Ishikawa (cell line): ENCODE data around the gene PAK2.

Experiments used
- CEBPB ChIP-seq: IDR thresholded peaks from 2 replicates; pipeline ENCODE4 v1.6.1; 2012
- CREB1 ChIP-seq: IDR thresholded peaks from 2 replicates; pipeline ENCODE4 v1.6.1; 2012; ENCODE audit warnings: low read depth
- EGR1 ChIP-seq: IDR thresholded peaks from 2 replicates; pipeline ENCODE4 v1.6.1; 2012
- EP300 ChIP-seq: IDR thresholded peaks from 2 replicates; pipeline ENCODE4 v1.6.1; 2012; ENCODE audit warnings: borderline replicate concordance
- FOXM1 ChIP-seq: IDR thresholded peaks from 2 replicates; pipeline ENCODE4 v1.6.1; 2012; ENCODE audit warnings: low read depth, borderline replicate concordance
- NFIC ChIP-seq: IDR thresholded peaks from 2 replicates; pipeline ENCODE4 v1.6.1; 2012
- RAD21 ChIP-seq: IDR thresholded peaks from 2 replicates; pipeline ENCODE4 v1.6.1; 2012; ENCODE audit warnings: low read depth
- TAF1 ChIP-seq: IDR thresholded peaks from 2 replicates; pipeline ENCODE4 v1.6.1; 2012; ENCODE audit warnings: low read depth, mild to moderate bottlenecking
- TCF12 ChIP-seq: IDR thresholded peaks from 2 replicates; pipeline ENCODE4 v1.6.1; 2012; ENCODE audit warnings: low read depth
- TEAD4 ChIP-seq: IDR thresholded peaks from 2 replicates; pipeline ENCODE4 v1.6.1; 2012
- YY1 ChIP-seq: IDR thresholded peaks from 2 replicates; pipeline ENCODE4 v1.6.1; 2012; ENCODE audit warnings: low read depth
- ZBTB7A ChIP-seq: IDR thresholded peaks from 2 replicates; pipeline ENCODE4 v1.6.1; 2012; ENCODE audit warnings: low read depth
- TF ChIP-seq, protein P1 (sequence below): IDR thresholded peaks from 2 replicates; pipeline ENCODE4 v1.6.1; 2012
- TF ChIP-seq, protein P2 (sequence below): IDR thresholded peaks from 2 replicates; pipeline ENCODE4 v1.6.1; 2012
- TF ChIP-seq, protein P3 (sequence below): IDR thresholded peaks from 2 replicates; pipeline ENCODE4 v1.6.1; 2012; ENCODE audit warnings: low read depth, mild to moderate bottlenecking

The PAK2 gene

DNA sequence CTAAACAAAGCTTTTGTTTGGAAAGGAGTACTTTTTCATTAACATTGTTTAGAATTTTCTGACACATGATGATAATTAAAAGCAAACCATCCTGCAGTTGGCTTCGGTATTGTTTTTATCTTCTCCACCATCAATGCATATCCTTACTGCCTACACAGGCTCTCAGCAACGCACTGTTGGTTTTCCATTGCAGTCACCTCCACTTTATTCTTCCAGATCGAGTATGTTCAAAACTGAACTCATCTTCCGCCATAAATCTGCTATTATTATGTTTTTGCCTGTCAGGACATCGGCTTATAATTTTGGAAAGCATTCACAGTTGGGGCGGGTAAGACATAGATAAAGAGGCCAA, 127.5 kb downstream of the PAK2 start:
- TF ChIP-seq TCF12 (0 out of 2 replicates have a peak, but pooled peaks have one; percentile 21), NFIC (no peak)

DNA sequence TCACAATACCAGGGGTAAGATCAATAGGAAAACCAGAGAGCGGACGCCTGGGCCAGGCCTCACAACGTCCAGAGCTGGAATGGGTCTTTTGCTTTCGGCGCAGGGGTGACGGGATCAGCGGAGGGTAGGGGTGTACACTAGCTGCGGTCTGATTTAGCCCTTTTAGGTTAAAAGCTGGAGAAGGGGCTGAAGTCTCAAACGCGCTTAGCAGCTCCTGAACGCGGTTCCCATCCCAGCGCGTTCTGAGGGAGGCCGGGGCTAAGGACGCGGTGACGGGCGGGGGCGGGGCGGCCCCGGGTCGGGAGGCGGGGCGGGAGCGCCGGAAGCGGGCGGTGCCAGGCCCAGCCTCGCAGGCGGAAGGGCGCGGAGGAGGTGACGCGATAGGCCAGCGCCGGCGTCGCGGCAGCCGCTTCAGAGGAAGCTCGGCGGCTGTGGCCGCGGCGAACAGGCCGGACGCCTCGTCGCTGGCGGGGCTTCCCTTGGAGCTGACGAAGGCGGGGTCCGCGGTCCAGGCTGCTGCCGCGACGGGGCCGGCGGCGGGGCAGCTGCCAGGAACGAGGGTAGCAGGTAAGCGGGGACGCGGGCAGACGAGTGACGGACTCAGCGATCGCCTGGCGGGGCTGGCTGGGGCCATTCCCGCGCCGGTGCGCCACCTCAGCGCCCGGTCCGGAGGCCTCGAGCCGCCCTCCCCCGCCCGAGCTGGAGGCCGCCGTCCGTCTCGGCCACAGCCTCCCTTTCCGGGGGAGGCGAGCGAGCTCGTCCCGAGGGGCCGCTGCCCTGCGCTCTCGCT, 128.0 kb downstream of the PAK2 start, which contains the start of gene SENP5:
Gene SENP5 (plus strand): TSS at position 414 of the 790 bp plus-strand sequence. CDS start 17,262 bp downstream, outside the sequence.
- TF ChIP-seq NFIC: no peak
- TF ChIP-seq EGR1: peak; percentile 39; the same call in 1 of the 2 replicates
- TF ChIP-seq TEAD4: no peak
- TF ChIP-seq TCF12: peak; percentile 27; the same call in 1 of the 2 replicates
- peak; percentile 74; the same call in 1 of the 2 replicates for TF ChIP-seq TAF1
- peak; percentile 71; the same call in 1 of the 2 replicates for TF ChIP-seq YY1
- no peak for TF ChIP-seq CEBPB
- TF ChIP-seq CREB1: peak; percentile 94
- 0 out of 2 replicates have a peak, but pooled peaks have one; percentile 28 for TF ChIP-seq EP300

DNA sequence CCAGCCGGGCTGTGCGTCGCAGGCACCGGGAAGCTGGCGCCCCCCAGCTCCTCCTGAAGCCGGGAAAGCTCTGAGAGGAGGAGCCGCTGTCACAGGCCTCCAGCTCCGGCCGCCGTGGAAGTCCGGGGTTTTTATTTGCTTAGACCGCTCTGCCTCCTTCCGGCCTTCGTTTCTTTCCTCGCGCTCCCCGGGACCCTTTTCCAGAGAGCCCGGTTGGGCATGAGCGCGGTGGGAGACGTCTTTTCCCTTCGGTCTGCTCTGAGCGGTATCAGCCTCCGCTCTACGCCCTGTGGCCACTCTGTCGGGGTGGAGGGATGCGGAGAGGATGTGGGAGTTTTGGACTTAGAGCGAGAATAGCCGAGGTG, 128.6 kb downstream of the PAK2 start:
- no peak for TF ChIP-seq RAD21
- no peak for TF ChIP-seq EP300
- no peak for TF ChIP-seq CEBPB
- TF ChIP-seq FOXM1: no peak
- no peak for TF ChIP-seq TCF12
- TF ChIP-seq NFIC: no peak
- TF ChIP-seq, protein P1, sequence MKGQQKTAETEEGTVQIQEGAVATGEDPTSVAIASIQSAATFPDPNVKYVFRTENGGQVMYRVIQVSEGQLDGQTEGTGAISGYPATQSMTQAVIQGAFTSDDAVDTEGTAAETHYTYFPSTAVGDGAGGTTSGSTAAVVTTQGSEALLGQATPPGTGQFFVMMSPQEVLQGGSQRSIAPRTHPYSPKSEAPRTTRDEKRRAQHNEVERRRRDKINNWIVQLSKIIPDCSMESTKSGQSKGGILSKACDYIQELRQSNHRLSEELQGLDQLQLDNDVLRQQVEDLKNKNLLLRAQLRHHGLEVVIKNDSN: no peak
- no peak for TF ChIP-seq YY1
- no peak for TF ChIP-seq ZBTB7A
- TF ChIP-seq CREB1: no peak
- TF ChIP-seq, protein P2, sequence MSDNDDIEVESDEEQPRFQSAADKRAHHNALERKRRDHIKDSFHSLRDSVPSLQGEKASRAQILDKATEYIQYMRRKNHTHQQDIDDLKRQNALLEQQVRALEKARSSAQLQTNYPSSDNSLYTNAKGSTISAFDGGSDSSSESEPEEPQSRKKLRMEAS: no peak

DNA sequence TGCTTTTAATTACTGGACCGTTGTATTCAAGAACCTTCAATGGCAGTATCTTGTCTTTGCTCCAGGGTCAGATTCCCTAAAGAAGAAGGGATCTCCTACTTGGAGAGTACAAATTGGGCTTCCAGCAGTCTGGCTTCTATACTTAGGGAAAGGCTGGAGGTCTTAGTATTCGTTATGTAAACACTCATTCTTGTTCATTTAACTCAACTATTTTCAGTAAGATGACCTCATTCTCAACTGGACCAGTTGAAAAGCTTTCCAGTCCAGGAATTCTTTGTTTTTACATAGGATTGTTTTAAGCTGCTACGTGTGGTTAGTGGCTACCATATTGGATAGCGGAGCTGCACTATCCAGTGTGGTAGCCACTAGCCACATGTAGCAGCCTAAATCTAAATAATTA, 132.7 kb downstream of the PAK2 start:
- TF ChIP-seq, protein P2: no peak
- TF ChIP-seq FOXM1: no peak
- no peak for TF ChIP-seq EGR1
- TF ChIP-seq, protein P1: no peak
- TF ChIP-seq YY1: no peak
- no peak for TF ChIP-seq ZBTB7A
- TF ChIP-seq EP300: no peak
- TF ChIP-seq, protein P3, sequence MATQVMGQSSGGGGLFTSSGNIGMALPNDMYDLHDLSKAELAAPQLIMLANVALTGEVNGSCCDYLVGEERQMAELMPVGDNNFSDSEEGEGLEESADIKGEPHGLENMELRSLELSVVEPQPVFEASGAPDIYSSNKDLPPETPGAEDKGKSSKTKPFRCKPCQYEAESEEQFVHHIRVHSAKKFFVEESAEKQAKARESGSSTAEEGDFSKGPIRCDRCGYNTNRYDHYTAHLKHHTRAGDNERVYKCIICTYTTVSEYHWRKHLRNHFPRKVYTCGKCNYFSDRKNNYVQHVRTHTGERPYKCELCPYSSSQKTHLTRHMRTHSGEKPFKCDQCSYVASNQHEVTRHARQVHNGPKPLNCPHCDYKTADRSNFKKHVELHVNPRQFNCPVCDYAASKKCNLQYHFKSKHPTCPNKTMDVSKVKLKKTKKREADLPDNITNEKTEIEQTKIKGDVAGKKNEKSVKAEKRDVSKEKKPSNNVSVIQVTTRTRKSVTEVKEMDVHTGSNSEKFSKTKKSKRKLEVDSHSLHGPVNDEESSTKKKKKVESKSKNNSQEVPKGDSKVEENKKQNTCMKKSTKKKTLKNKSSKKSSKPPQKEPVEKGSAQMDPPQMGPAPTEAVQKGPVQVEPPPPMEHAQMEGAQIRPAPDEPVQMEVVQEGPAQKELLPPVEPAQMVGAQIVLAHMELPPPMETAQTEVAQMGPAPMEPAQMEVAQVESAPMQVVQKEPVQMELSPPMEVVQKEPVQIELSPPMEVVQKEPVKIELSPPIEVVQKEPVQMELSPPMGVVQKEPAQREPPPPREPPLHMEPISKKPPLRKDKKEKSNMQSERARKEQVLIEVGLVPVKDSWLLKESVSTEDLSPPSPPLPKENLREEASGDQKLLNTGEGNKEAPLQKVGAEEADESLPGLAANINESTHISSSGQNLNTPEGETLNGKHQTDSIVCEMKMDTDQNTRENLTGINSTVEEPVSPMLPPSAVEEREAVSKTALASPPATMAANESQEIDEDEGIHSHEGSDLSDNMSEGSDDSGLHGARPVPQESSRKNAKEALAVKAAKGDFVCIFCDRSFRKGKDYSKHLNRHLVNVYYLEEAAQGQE: no peak
- no peak for TF ChIP-seq CREB1
- no peak for TF ChIP-seq CEBPB
- TF ChIP-seq TCF12: no peak
- TF ChIP-seq NFIC: no peak
- TF ChIP-seq TAF1: no peak
- no peak for TF ChIP-seq TEAD4
- TF ChIP-seq RAD21: no peak

DNA sequence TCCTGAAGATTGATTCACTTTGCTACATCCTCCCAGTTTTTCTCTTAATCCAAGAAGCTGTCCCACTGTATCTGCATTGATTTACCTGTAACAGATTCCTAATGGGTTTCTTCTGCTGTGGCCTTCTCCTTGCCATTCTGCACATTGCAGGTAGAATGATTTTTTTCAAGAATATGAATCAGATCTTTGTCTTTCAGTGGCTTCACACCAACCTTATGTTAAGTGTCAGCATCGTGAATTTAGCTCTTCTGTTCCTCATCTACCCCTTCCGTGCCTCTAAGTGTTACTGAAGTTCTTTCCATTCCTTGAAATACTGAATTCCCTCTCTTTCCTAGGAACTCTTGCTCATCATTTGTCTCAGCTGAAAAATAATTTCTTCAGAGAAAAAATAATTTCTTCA, 135.6 kb downstream of the PAK2 start:
- TF ChIP-seq ZBTB7A: no peak
